ENCODE data around the gene FNBP1L. TPM values are rescaled to one million over a fixed set of nuclear protein-coding genes. Genes with fewer than 3 reads are reported as not detected.

The FNBP1L gene
- total RNA-seq, 2 experiments from 2014 or later, result 0.13 TPM

GRCh38 chr1:93446837-93447451 lies 974 bp upstream of the FNBP1L start:
- H3K4me3 ChIP-seq (ENCODE audit: low read depth, low read length, poor library complexity, severe bottlenecking), result no peak overlapping the region
- 0 out of 2 replicates have a peak, but pooled peaks cover 3% of the 10 kb centered on the region for H4K20me1 ChIP-seq (ENCODE audit: insufficient read depth, low read length)
- no peaks in the 10 kb centered on the region for H3K36me3 ChIP-seq (ENCODE audit: insufficient read depth, low read length)
- H3K79me2 ChIP-seq (ENCODE audit: insufficient read depth, low read depth, low read length), result no peaks in the 10 kb centered on the region
- ChIA-PET CTCF (ENCODE audit: unreplicated experiment) (no interaction called here), POLR2A (no interaction called here)
- no peaks in the 10 kb centered on the region for H3K4me1 ChIP-seq (ENCODE audit: insufficient read depth, low read length, poor library complexity, severe bottlenecking)
- H3K9me3 ChIP-seq (ENCODE audit: low read length), result no peaks in the 10 kb centered on the region
- TF ChIP-seq, protein P1, sequence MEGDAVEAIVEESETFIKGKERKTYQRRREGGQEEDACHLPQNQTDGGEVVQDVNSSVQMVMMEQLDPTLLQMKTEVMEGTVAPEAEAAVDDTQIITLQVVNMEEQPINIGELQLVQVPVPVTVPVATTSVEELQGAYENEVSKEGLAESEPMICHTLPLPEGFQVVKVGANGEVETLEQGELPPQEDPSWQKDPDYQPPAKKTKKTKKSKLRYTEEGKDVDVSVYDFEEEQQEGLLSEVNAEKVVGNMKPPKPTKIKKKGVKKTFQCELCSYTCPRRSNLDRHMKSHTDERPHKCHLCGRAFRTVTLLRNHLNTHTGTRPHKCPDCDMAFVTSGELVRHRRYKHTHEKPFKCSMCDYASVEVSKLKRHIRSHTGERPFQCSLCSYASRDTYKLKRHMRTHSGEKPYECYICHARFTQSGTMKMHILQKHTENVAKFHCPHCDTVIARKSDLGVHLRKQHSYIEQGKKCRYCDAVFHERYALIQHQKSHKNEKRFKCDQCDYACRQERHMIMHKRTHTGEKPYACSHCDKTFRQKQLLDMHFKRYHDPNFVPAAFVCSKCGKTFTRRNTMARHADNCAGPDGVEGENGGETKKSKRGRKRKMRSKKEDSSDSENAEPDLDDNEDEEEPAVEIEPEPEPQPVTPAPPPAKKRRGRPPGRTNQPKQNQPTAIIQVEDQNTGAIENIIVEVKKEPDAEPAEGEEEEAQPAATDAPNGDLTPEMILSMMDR (conservative IDR thresholded peaks at IDR 0.05; ENCODE audit: low read length), result no peak
- DNase-seq (ENCODE audit: low spot score), result no peak
- no peak overlapping the region for H3K4me2 ChIP-seq (ENCODE audit: low read length)
- no peak overlapping the region for H2AFZ ChIP-seq (ENCODE audit: low read length)
- BruUV-seq (replicated peaks), result no TSS peak
- no peak overlapping the region for H3K27ac ChIP-seq (ENCODE audit: low read depth, low read length, poor library complexity, severe bottlenecking)
- intact Hi-C loops (cut with micrococcal nuclease; ENCODE audit: unreplicated experiment), result no loop called here
- H3K9me2 ChIP-seq (ENCODE audit: insufficient read depth, low read length), result no peaks in the 10 kb centered on the region

- intact Hi-C loops (cut with micrococcal nuclease; ENCODE audit: unreplicated experiment), result no loop called here
- H2AFZ ChIP-seq (ENCODE audit: low read length), result no peak overlapping the region
- 0 out of 2 replicates have a peak, but pooled peaks cover 3% of the 10 kb centered on the region for H4K20me1 ChIP-seq (ENCODE audit: insufficient read depth, low read length)
- ChIA-PET POLR2A (no interaction called here), CTCF (ENCODE audit: unreplicated experiment) (no interaction called here)
- no peaks in the 10 kb centered on the region for H3K4me1 ChIP-seq (ENCODE audit: insufficient read depth, low read length, poor library complexity, severe bottlenecking)
- no peak for DNase-seq (ENCODE audit: low spot score)
- no peaks in the 10 kb centered on the region for H3K36me3 ChIP-seq (ENCODE audit: insufficient read depth, low read length)
- H3K9me2 ChIP-seq (ENCODE audit: insufficient read depth, low read length), result no peaks in the 10 kb centered on the region
- H3K27ac ChIP-seq (ENCODE audit: low read depth, low read length, poor library complexity, severe bottlenecking), result no peak overlapping the region
- peak overlapping the region; percentile 61; the same call in 1 of the 2 replicates for H3K4me2 ChIP-seq (ENCODE audit: low read length)
- H3K79me2 ChIP-seq (ENCODE audit: insufficient read depth, low read depth, low read length), result no peaks in the 10 kb centered on the region
- no TSS peak for BruUV-seq (replicated peaks)
- peak overlapping the region; percentile 46 for H3K4me3 ChIP-seq (ENCODE audit: low read depth, low read length, poor library complexity, severe bottlenecking)
- no peaks in the 10 kb centered on the region for H3K9me3 ChIP-seq (ENCODE audit: low read length)
- no peak for TF ChIP-seq EZH2phosphoT487 (IDR thresholded peaks at IDR 0.05; ENCODE audit: borderline replicate concordance, low read depth, low read length)
- TF ChIP-seq, protein P1 (conservative IDR thresholded peaks at IDR 0.05; ENCODE audit: low read length), result no peak
Observed at GRCh38 chr1:93448292-93448982, 519 bp downstream of the FNBP1L start.

Measured in OCI-LY7 (cell line).